IMR-90 (cell line): ENCODE data around the gene SCN1B. TPM values are rescaled to one million over a fixed set of nuclear protein-coding genes. Genes with fewer than 3 reads are reported as not detected.

Experiments
- ATAC-seq: fragments of 200-7000 bp; cut with Tn5 transposase; 2 replicates; pipeline ENCODE4 v1.9.1; 2020; ENCODE audit warnings: low read depth, mild to moderate bottlenecking, moderate library complexity
- BruUV-seq: library from RNA; stranded (reverse); fragments of 400-500 nt; replicated peaks from 2 replicates; lab custom pipeline; 2021; lab: Mats Ljungman, UMichigan
- CTCF ChIA-PET: fragments of 300-600 bp; formaldehyde crosslinking; extraction: SDS; loops from one replicate; lab custom pipeline; 2021; ENCODE audit warnings: antibody characterized with exemption; lab: Yijun Ruan, JAX
- POLR2A ChIA-PET: fragments of 300-600 bp; sonication (Branson Sonifier 250); formaldehyde crosslinking; loops from one replicate; lab custom pipeline; 2022; ENCODE audit warnings: antibody characterized with exemption; ENCODE audit not compliant: unreplicated experiment; lab: Charles Lee
- DNase-seq: peaks from one replicate; pipeline ENCODE4 v3.0.0; 2013
- H2AFZ ChIP-seq: replicated peaks from 2 replicates; pipeline ENCODE3; 2013; ENCODE audit warnings: low read length, mild to moderate bottlenecking; ENCODE audit not compliant: poor library complexity
- H2AK5ac ChIP-seq: 2 replicates; pipeline ENCODE4 v1.6.1; 2013; ENCODE audit warnings: low read depth, low read length, inconsistent platforms
- H2AK9ac ChIP-seq: replicated peaks from 2 replicates; pipeline ENCODE3; 2013; ENCODE audit warnings: mild to moderate bottlenecking, low read depth, low read length, moderate library complexity; ENCODE audit not compliant: poor library complexity
- H2BK120ac ChIP-seq: 2 replicates; pipeline ENCODE4 v1.6.1; 2013; ENCODE audit warnings: low read depth, low read length, inconsistent platforms
- H2BK15ac ChIP-seq: 3 replicates; pipeline ENCODE4 v1.6.1; 2013; ENCODE audit warnings: low read depth, low read length, inconsistent platforms
- H2BK20ac ChIP-seq: 2 replicates; pipeline ENCODE4 v1.6.1; 2013; ENCODE audit warnings: low read depth, mild to moderate bottlenecking, inconsistent platforms, low read length, moderate library complexity
- H2BK5ac ChIP-seq: 2 replicates; pipeline ENCODE4 v1.6.1; 2013; ENCODE audit warnings: mild to moderate bottlenecking, low read depth, low read length, inconsistent platforms; ENCODE audit not compliant: poor library complexity, severe bottlenecking
- H3K14ac ChIP-seq: replicated peaks from 2 replicates; pipeline ENCODE4 v1.6.1; 2013; ENCODE audit warnings: low read depth, low read length, inconsistent platforms
- H3K18ac ChIP-seq: 2 replicates; pipeline ENCODE4 v1.6.1; 2013; ENCODE audit warnings: low read depth, low read length, control low read depth
- H3K23ac ChIP-seq: 2 replicates; pipeline ENCODE4 v1.6.1; 2013; ENCODE audit warnings: low read depth, low read length, inconsistent platforms
- H3K27ac ChIP-seq: 2 replicates; pipeline ENCODE4 v1.5.1; 2013; ENCODE audit warnings: mild to moderate bottlenecking, control low read depth, low read length; ENCODE audit not compliant: insufficient read depth
- H3K27me3 ChIP-seq: 2 replicates; pipeline ENCODE4 v1.6.1; 2013; ENCODE audit warnings: low read length; ENCODE audit not compliant: control insufficient read depth, insufficient read depth
- H3K36me3 ChIP-seq: 2 replicates; pipeline ENCODE4 v1.6.1; 2013; ENCODE audit warnings: low read length, mixed read lengths; ENCODE audit not compliant: control insufficient read depth, insufficient read depth
- H3K4ac ChIP-seq: 2 replicates; pipeline ENCODE4 v1.6.1; 2013; ENCODE audit warnings: low read depth, low read length, inconsistent platforms
- H3K4me1 ChIP-seq: 2 replicates; pipeline ENCODE4 v1.6.1; 2013; ENCODE audit warnings: low read length, mixed read lengths; ENCODE audit not compliant: control insufficient read depth, insufficient read depth
- H3K4me2 ChIP-seq: 2 replicates; pipeline ENCODE4 v1.6.1; 2013; ENCODE audit warnings: low read depth, mild to moderate bottlenecking, control low read depth, low read length, moderate library complexity
- H3K4me3 ChIP-seq: 2 replicates; pipeline ENCODE4 v1.5.1; 2013; ENCODE audit warnings: low read depth, mild to moderate bottlenecking, control low read depth, low read length, moderate library complexity; ENCODE audit not compliant: insufficient read depth
- H3K56ac ChIP-seq: 2 replicates; pipeline ENCODE4 v1.6.1; 2013; ENCODE audit warnings: low read length, inconsistent platforms; ENCODE audit not compliant: insufficient read depth; ENCODE audit errors: extremely low read depth
- H3K79me1 ChIP-seq, 2 experiments: 2 replicates each; pipeline ENCODE4 v1.6.1; 2013; ENCODE audit warnings: low read length in 2 of 2, inconsistent platforms in 1 of 2, low read depth in 1 of 2
- H3K9ac ChIP-seq: 2 replicates; pipeline ENCODE4 v1.6.1; 2013; ENCODE audit warnings: low read depth, low read length, control low read depth
- H3K9me1 ChIP-seq: 2 replicates; pipeline ENCODE4 v1.6.1; 2013; ENCODE audit warnings: low read length, inconsistent platforms; ENCODE audit not compliant: insufficient read depth
- H3K9me3 ChIP-seq: 2 replicates; pipeline ENCODE4 v1.6.1; 2013; ENCODE audit warnings: low read length; ENCODE audit not compliant: control insufficient read depth, insufficient read depth
- H4K20me1 ChIP-seq: 2 replicates; pipeline ENCODE4 v1.6.1; 2013; ENCODE audit warnings: low read length, inconsistent platforms; ENCODE audit not compliant: insufficient read depth
- H4K5ac ChIP-seq: 2 replicates; pipeline ENCODE4 v1.6.1; 2013; ENCODE audit warnings: mild to moderate bottlenecking, low read depth, low read length, control low read depth
- H4K8ac ChIP-seq, 2 experiments: 2 replicates each; pipeline ENCODE4 v1.6.1; 2013; ENCODE audit warnings: low read depth in 2 of 2, low read length in 2 of 2, control low read depth in 1 of 2, inconsistent platforms in 1 of 2
- H4K91ac ChIP-seq: 2 replicates; pipeline ENCODE4 v1.6.1; 2013; ENCODE audit warnings: low read depth, low read length, inconsistent platforms; ENCODE audit not compliant: insufficient read depth
- BHLHE40 ChIP-seq: fragments of 150-350 bp; IDR thresholded peaks from 2 replicates; pipeline ENCODE4 v1.6.1; 2016; ENCODE audit warnings: mild to moderate bottlenecking, low read depth, low read length
- NFE2L2 ChIP-seq: fragments of 150-350 bp; IDR thresholded peaks from 2 replicates; pipeline ENCODE4 v1.6.1; 2016; ENCODE audit warnings: low read depth, mild to moderate bottlenecking, low read length
- RCOR1 ChIP-seq: IDR thresholded peaks from 2 replicates; pipeline ENCODE4 v1.6.1; 2012; ENCODE audit warnings: mild to moderate bottlenecking, low read length, improper control_type of control experiment; ENCODE audit not compliant: insufficient replicate concordance
- WGBS, 2 experiments: methylation state at CpG; one replicate each; pipeline versions ENCODE4 v1.1.5 to v1.1.7; 2013; ENCODE audit warnings: missing lambda C conversion rate in 2 of 2; ENCODE audit not compliant: insufficient read length in 1 of 2; ENCODE audit errors: extremely low coverage in 2 of 2; 5-methylcytosine and 5-hydroxymethylcytosine counted together
- dilution Hi-C: fragments of 300-500 bp; cut with HindIII; formaldehyde crosslinking; loops from one replicate; pipeline ENCODE4 v1.14.3; 2018; ENCODE audit warnings: low sequenced_read_pairs; ENCODE audit not compliant: unreplicated experiment
- in situ Hi-C: fragments of 300-500 bp; cut with MboI; formaldehyde crosslinking; loops from 3 replicates; pipeline ENCODE4 v1.14.3; 2019; ENCODE audit warnings: low sequenced_read_pairs, inconsistent platforms, mixed read lengths
- intact Hi-C: fragments of 100-400 bp; cut with micrococcal nuclease; formaldehyde crosslinking; loops from 2 replicates; pipeline ENCODE4 v1.10.0; 2022
- polyA plus RNA-seq, 3 experiments: library from polyadenylated mRNA; depleted of rRNA; stranded (reverse); fragments of >200 nt; gene quantifications; 2 replicates each; pipeline ENCODE4 v1.2.3, GENCODE V29; 2012; ENCODE audit warnings: low replicate concordance in 1 of 3
- total RNA-seq: library from RNA; depleted of rRNA; stranded (reverse); fragments of >200 nt; gene quantifications from 2 replicates; pipeline ENCODE4 v1.2.3, GENCODE V29; 2012
- TF ChIP-seq, protein P1 (sequence below): fragments of 150-350 bp; IDR thresholded peaks from 2 replicates; pipeline ENCODE4 v1.6.1; 2017; ENCODE audit warnings: mild to moderate bottlenecking, antibody characterized with exemption, low read length, low read depth

The SCN1B gene
- total and polyA plus RNA-seq, 2 of the 4 experiments (the other 2 are of a cell fraction), result 2.0 to 9.6 TPM

DNA sequence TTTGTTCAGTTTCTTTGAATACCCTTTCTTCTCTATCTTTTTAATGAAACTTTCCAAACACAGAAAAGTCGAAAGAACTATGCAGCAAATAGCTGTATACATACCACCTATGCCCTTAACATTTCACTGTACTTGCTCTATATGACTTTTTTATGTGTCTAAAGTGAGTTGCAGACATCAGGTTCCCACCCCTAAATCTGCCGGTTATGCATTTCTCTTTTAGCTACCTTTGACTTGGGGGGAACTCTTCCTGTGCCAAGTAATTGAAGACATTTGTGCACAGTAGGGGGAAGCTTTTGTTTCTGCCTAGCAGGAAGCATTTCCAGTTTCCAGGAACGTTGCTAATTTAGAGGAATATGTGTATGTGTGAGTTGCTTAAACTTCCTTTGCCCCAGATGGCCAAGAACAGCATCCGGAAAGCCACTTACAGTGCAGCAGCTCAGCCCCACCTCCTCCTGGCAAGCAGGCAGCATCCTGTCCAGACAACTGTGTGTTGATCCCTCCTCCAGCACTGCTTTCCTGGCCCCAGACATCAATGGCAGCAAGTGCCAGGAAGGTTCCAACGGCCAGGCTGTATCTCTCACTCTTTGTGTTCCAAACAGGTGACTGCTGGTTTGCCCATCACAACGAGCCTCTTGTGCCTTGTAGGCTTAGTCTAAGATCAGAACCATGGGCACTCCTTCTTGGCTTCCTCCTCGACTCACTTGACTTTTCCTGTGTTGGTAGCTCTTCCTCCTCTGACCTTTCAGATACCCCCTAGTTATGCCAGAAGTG, 44.8 kb upstream of the SCN1B start:
- Histone ChIP-seq H2BK20ac (no peak overlapping the region), H4K91ac (no peak overlapping the region), H2BK120ac (no peak overlapping the region), H3K23ac (no peak overlapping the region), H3K27me3 (peaks cover 6% of the 10 kb centered on the region; the same call in 1 of the 2 replicates), H3K4me2 (no peak overlapping the region), H3K18ac (no peak overlapping the region), H3K9me1 (no peaks in the 10 kb centered on the region), H4K20me1 (no peaks in the 10 kb centered on the region), H3K36me3 (no peaks in the 10 kb centered on the region), H3K56ac (no peak overlapping the region), H3K4ac (no peak overlapping the region), H3K79me1 (no peaks in the 10 kb centered on the region), H2AK5ac (no peak overlapping the region), H3K14ac (no peak overlapping the region), H3K4me3 (no peak overlapping the region), H3K9ac (no peak overlapping the region), H3K9me3 (no peaks in the 10 kb centered on the region), H2AK9ac (no peak overlapping the region), H4K8ac (no peak overlapping the region), H3K27ac (no peak overlapping the region), H3K4me1 (no peaks in the 10 kb centered on the region), H2BK5ac (no peak overlapping the region), H2AFZ (peak overlapping the region; percentile 58), H4K5ac (no peak overlapping the region), H2BK15ac (no peak overlapping the region)
- ATAC-seq (peak; percentile 68), DNase-seq (peak; percentile 24)
- BruUV-seq, result no TSS peak
- in situ Hi-C loops, result no loop called here
- intact Hi-C loops, result no loop called here
- TF ChIP-seq, protein P1, sequence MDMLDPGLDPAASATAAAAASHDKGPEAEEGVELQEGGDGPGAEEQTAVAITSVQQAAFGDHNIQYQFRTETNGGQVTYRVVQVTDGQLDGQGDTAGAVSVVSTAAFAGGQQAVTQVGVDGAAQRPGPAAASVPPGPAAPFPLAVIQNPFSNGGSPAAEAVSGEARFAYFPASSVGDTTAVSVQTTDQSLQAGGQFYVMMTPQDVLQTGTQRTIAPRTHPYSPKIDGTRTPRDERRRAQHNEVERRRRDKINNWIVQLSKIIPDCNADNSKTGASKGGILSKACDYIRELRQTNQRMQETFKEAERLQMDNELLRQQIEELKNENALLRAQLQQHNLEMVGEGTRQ, result no peak
- TF ChIP-seq BHLHE40 (no peak), NFE2L2 (no peak), RCOR1 (no peak)
- 5% methylated on average over 2 of the region's 7 CpGs; no CpG with 5 or more reads in 1 of the 2 experiments for WGBS, 2 experiments
- dilution Hi-C loops, result no loop called here
- CTCF ChIA-PET, result interaction anchor here (1.0 kb wide), 1 partner anchor 27 kb away, joined by 4 read pairs; no protein-coding TSS in a partner anchor
- POLR2A ChIA-PET, result no interaction called here
